Measurements from ENCODE around the gene MINK1. TPM values are rescaled to one million over a fixed set of nuclear protein-coding genes. Genes with fewer than 3 reads are reported as not detected.

The MINK1 gene
- total and polyA plus RNA-seq, 2 of the 13 experiments (the other 11 are each of a cell fraction or from before 2014, with no cell fraction given): 17.2 to 63.9 TPM

DNA sequence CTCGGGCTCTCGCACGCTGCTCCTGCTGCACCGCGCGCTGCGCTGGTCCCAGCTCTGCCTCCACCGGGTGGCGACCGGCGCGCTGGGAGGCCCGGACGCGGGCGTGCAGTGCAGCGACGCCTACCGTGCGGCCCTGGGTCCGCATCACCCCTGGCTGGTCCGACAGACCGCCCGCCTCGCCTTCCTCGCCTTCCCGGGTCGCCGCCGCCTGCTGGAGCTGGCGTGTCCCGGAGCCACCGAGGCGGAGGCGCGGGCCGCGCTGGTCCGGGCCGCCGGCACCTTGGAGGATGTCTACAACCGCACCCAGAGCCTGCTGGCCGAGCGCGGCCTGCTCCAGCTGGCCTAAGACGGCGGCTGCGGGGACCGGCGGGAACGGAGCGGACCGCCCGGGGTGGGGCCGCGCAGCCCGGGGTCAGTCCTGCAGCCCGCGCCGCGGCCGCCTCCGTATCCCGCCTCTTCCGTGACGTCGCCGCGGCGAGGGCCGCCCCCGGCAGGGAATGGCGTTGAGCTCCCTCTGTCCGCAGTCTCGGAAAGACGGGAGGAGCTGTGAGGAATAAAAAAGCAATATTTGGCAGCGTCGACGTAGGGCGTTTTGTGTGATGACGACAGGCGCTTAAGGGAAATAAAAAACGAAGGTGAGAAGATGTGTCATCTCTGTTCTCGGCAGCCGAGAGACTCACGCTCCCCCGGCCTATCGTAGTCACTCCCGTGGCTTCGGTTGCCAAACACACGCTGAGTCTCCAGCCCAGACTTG, 43.0 kb upstream of the MINK1 start (continued):
- TF ChIP-seq SKI (IDR thresholded peaks at IDR 0.05; ENCODE audit: partially characterized antibody) (peak; percentile 73), BCL6 (CRISPR knock-in tag; IDR thresholded peaks at IDR 0.05) (no peak), GATAD1 (CRISPR knock-in tag; IDR thresholded peaks at IDR 0.05) (no peak), ZFP41 (CRISPR knock-in tag; IDR thresholded peaks at IDR 0.05; ENCODE audit: borderline replicate concordance) (no peak), ZNF317 (CRISPR knock-in tag; IDR thresholded peaks at IDR 0.05) (no peak), RCOR2 (CRISPR knock-in tag; IDR thresholded peaks at IDR 0.05) (no peak), ZNF101 (CRISPR knock-in tag; IDR thresholded peaks at IDR 0.05; ENCODE audit: borderline replicate concordance, low read depth) (no peak), GZF1 (CRISPR knock-in tag; IDR thresholded peaks at IDR 0.05) (no peak), TCF7L2 (IDR thresholded peaks at IDR 0.05; ENCODE audit: low read depth, low read length) (no peak), ZNF496 (CRISPR knock-in tag; IDR thresholded peaks at IDR 0.05; ENCODE audit: insufficient replicate concordance) (no peak), NFE2 (CRISPR knock-in tag; IDR thresholded peaks at IDR 0.05) (no peak), ZBTB3 (CRISPR knock-in tag; IDR thresholded peaks at IDR 0.05; ENCODE audit: borderline replicate concordance, low read depth) (no peak), WIZ (CRISPR knock-in tag; IDR thresholded peaks at IDR 0.05) (no peak), CBX5 (CRISPR knock-in tag; IDR thresholded peaks at IDR 0.05; ENCODE audit: borderline replicate concordance) (no peak), CHD4 (IDR thresholded peaks at IDR 0.05; ENCODE audit: borderline replicate concordance, low read length) (no peak), ZNF629 (CRISPR knock-in tag; conservative IDR thresholded peaks at IDR 0.05) (peak; percentile 53), NR2F6 (IDR thresholded peaks at IDR 0.05) (no peak), NR2F6 (CRISPR knock-in tag; IDR thresholded peaks at IDR 0.05) (peak; percentile 38; the same call in 1 of the 2 replicates), DPF2 (CRISPR knock-in tag; IDR thresholded peaks at IDR 0.05; ENCODE audit: borderline replicate concordance, low read depth) (no peak)
- TF ChIP-seq, protein P1, sequence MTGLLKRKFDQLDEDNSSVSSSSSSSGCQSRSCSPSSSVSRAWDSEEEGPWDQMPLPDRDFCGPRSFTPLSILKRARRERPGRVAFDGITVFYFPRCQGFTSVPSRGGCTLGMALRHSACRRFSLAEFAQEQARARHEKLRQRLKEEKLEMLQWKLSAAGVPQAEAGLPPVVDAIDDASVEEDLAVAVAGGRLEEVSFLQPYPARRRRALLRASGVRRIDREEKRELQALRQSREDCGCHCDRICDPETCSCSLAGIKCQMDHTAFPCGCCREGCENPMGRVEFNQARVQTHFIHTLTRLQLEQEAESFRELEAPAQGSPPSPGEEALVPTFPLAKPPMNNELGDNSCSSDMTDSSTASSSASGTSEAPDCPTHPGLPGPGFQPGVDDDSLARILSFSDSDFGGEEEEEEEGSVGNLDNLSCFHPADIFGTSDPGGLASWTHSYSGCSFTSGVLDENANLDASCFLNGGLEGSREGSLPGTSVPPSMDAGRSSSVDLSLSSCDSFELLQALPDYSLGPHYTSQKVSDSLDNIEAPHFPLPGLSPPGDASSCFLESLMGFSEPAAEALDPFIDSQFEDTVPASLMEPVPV (CRISPR knock-in tag; IDR thresholded peaks at IDR 0.05): peak; percentile 78
- TF ChIP-seq, protein P2, sequence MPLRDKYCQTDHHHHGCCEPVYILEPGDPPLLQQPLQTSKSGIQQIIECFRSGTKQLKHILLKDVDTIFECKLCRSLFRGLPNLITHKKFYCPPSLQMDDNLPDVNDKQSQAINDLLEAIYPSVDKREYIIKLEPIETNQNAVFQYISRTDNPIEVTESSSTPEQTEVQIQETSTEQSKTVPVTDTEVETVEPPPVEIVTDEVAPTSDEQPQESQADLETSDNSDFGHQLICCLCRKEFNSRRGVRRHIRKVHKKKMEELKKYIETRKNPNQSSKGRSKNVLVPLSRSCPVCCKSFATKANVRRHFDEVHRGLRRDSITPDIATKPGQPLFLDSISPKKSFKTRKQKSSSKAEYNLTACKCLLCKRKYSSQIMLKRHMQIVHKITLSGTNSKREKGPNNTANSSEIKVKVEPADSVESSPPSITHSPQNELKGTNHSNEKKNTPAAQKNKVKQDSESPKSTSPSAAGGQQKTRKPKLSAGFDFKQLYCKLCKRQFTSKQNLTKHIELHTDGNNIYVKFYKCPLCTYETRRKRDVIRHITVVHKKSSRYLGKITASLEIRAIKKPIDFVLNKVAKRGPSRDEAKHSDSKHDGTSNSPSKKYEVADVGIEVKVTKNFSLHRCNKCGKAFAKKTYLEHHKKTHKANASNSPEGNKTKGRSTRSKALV (CRISPR knock-in tag; IDR thresholded peaks at IDR 0.05): no peak; the same call in 1 of the 2 replicates
- TF ChIP-seq, protein P3, sequence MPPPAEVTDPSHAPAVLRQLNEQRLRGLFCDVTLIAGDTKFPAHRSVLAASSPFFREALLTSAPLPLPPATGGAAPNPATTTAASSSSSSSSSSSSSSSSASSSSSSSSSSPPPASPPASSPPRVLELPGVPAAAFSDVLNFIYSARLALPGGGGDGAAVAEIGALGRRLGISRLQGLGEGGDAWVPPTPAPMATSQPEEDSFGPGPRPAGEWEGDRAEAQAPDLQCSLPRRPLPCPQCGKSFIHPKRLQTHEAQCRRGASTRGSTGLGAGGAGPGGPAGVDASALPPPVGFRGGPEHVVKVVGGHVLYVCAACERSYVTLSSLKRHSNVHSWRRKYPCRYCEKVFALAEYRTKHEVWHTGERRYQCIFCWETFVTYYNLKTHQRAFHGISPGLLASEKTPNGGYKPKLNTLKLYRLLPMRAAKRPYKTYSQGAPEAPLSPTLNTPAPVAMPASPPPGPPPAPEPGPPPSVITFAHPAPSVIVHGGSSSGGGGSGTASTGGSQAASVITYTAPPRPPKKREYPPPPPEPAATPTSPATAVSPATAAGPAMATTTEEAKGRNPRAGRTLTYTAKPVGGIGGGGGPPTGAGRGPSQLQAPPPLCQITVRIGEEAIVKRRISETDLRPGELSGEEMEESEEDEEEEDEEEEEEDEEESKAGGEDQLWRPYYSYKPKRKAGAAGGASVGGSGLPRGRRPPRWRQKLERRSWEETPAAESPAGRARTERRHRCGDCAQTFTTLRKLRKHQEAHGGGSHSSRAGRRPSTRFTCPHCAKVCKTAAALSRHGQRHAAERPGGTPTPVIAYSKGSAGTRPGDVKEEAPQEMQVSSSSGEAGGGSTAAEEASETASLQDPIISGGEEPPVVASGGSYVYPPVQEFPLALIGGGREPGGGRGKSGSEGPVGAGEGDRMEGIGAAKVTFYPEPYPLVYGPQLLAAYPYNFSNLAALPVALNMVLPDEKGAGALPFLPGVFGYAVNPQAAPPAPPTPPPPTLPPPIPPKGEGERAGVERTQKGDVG (CRISPR knock-in tag; IDR thresholded peaks at IDR 0.05; ENCODE audit: borderline replicate concordance): no peak
- TF ChIP-seq, protein P4, sequence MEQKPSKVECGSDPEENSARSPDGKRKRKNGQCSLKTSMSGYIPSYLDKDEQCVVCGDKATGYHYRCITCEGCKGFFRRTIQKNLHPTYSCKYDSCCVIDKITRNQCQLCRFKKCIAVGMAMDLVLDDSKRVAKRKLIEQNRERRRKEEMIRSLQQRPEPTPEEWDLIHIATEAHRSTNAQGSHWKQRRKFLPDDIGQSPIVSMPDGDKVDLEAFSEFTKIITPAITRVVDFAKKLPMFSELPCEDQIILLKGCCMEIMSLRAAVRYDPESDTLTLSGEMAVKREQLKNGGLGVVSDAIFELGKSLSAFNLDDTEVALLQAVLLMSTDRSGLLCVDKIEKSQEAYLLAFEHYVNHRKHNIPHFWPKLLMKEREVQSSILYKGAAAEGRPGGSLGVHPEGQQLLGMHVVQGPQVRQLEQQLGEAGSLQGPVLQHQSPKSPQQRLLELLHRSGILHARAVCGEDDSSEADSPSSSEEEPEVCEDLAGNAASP (CRISPR knock-in tag; IDR thresholded peaks at IDR 0.05; ENCODE audit: borderline replicate concordance): no peak; the same call in 1 of the 2 replicates
